Muscle of back (tissue), 13 donors: Measurements from ENCODE around the gene LRRTM1. TPM values are rescaled to one million over a fixed set of nuclear protein-coding genes. Genes with fewer than 3 reads are reported as not detected.

ENCODE experiments used
- DNase-seq, 3 donors: peaks; one replicate each; pipeline versions ENCODE4 v3.0.0 to v3.0.0-alpha.2; 2013
- long read RNA-seq, 9 donors: transcript quantifications; one replicate each; lab custom pipeline, GENCODE V29; 2026
- polyA plus RNA-seq, 10 donors: library from polyadenylated mRNA; unstranded; fragments of 120-200 nt; gene quantifications; one replicate each; pipeline ENCODE4 v1.2.1, GENCODE V29; 2013; ENCODE audit not compliant: insufficient read length in 10 of 10

LRRTM1 gene
- 1 to 10 TPM in 1 of 10 donors, under 1 TPM in 9; 0.13 to 1.1 (median 0.53) TPM for polyA plus RNA-seq
- long read RNA-seq, donor 1, result 0 reads
- long read RNA-seq, donor 2, result 0 reads
- long read RNA-seq, donor 3, result 0 reads
- long read RNA-seq, donor 4, result 0 reads
- long read RNA-seq, donor 5, result 0 reads
- long read RNA-seq, donor 6, partial matches to known transcripts, result 0 of 1 reads
- long read RNA-seq, donor 6, other reads (novel, unspliced or antisense), result 0 of 1 reads
- long read RNA-seq, donor 7, result 0 reads
- long read RNA-seq, donor 8, result 0 reads
- long read RNA-seq, donor 9, result 0 reads

- peak in 1 of 3 donors; percentile 58 for DNase-seq
Measured at GRCh38 chr2:80303909-80304837, at the start of gene LRRTM1. TSS of gene LRRTM1 (minus strand) at chr2:80304752. CDS start at chr2:80303819, 933 bp downstream.

- peak in 1 of 3 donors; percentile 12 for DNase-seq
Measured at GRCh38 chr2:80351231-80351630, 46.7 kb upstream of the LRRTM1 start.

GRCh38 chr2:80348953-80349352, 44.4 kb upstream of the LRRTM1 start:
- no peak for DNase-seq

- no peak for DNase-seq
Measured at GRCh38 chr2:80348078-80348477, 43.5 kb upstream of the LRRTM1 start.

- no peak for DNase-seq
Measured at GRCh38 chr2:80340022-80340421, 35.5 kb upstream of the LRRTM1 start.

GRCh38 chr2:80338794-80339193, 34.2 kb upstream of the LRRTM1 start:
- no peak for DNase-seq

GRCh38 chr2:80335411-80335810, 30.9 kb upstream of the LRRTM1 start:
- no peak for DNase-seq

- no peak for DNase-seq
Measured at GRCh38 chr2:80333886-80334285, 29.3 kb upstream of the LRRTM1 start.

- no peak for DNase-seq
Measured at GRCh38 chr2:80330527-80331450, 26.2 kb upstream of the LRRTM1 start.

- DNase-seq, result no peak
Measured at GRCh38 chr2:80329491-80329890, 24.9 kb upstream of the LRRTM1 start.

GRCh38 chr2:80328159-80328571, 23.6 kb upstream of the LRRTM1 start:
- DNase-seq, result no peak

GRCh38 chr2:80326861-80327260, 22.3 kb upstream of the LRRTM1 start:
- DNase-seq, result no peak

- DNase-seq, result peak in 2 of 3 donors; percentile 23 to 25
Measured at GRCh38 chr2:80326214-80326613, 21.7 kb upstream of the LRRTM1 start.

- DNase-seq, result no peak
Measured at GRCh38 chr2:80324525-80324924, 20.0 kb upstream of the LRRTM1 start.

- DNase-seq, result no peak
Measured at GRCh38 chr2:80323610-80324009, 19.1 kb upstream of the LRRTM1 start.

GRCh38 chr2:80322958-80323357, 18.4 kb upstream of the LRRTM1 start:
- no peak for DNase-seq

GRCh38 chr2:80322311-80322920, 17.9 kb upstream of the LRRTM1 start:
- DNase-seq, result peak in 1 of 3 donors; percentile 16

GRCh38 chr2:80312282-80312839, 7.8 kb upstream of the LRRTM1 start:
- DNase-seq, result no peak

GRCh38 chr2:80311304-80311703, 6.8 kb upstream of the LRRTM1 start:
- DNase-seq, result no peak

- peak in 1 of 3 donors; percentile 47 for DNase-seq
Measured at GRCh38 chr2:80303006-80303908, 1.3 kb downstream of the LRRTM1 start.
